Upper lobe of left lung (tissue), 6 donors: ENCODE results near the gene CALN1. TPM values are rescaled to one million over a fixed set of nuclear protein-coding genes. Genes with fewer than 3 reads are reported as not detected.

Source experiments
- ATAC-seq, 2 donors: fragments of 200-7000 bp; cut with Tn5 transposase; one replicate each; pipeline ENCODE4 v1.9.1; 2022; ENCODE audit warnings: mild to moderate bottlenecking in 2 of 2, moderate library complexity in 2 of 2; ENCODE audit not compliant: low FRiP score in 2 of 2
- DNase-seq, 2 donors: peaks; one replicate each; pipeline ENCODE4 v3.0.0-alpha.2; 2019 to 2020
- H3K27ac ChIP-seq, 4 donors: fragments of 200-600 bp; sonication (generic); one replicate each; pipeline ENCODE4 v1.5.1; 2016 to 2019
- H3K27me3 ChIP-seq, 4 donors: fragments of 200-600 bp; sonication (generic); one replicate each; pipeline ENCODE4 v1.5.1; 2017 to 2019
- H3K36me3 ChIP-seq, 4 donors: fragments of 200-600 bp; sonication (generic); one replicate each; pipeline ENCODE4 v1.5.1; 2016 to 2019
- H3K4me1 ChIP-seq, 4 donors: fragments of 200-600 bp; sonication (generic); one replicate each; pipeline ENCODE4 v1.5.1; 2018 to 2019
- H3K4me3 ChIP-seq, 4 donors: fragments of 200-600 bp; sonication (generic); one replicate each; pipeline ENCODE4 v1.5.1; 2017 to 2019; ENCODE audit warnings: mild to moderate bottlenecking in 2 of 4, moderate library complexity in 1 of 4
- H3K9me3 ChIP-seq, 4 donors: fragments of 200-600 bp; sonication (generic); one replicate each; pipeline ENCODE4 v1.5.1; 2018 to 2019
- CTCF ChIP-seq, 6 experiments: fragments of 450-650 bp in 4 of 6; fragments of 200-600 bp in 2 of 6; sonication (generic) in 2 of 6; IDR thresholded peaks; one replicate each; pipeline ENCODE4 v1.5.1; 2016 to 2019; ENCODE audit warnings: antibody characterized with exemption in 6 of 6
- EP300 ChIP-seq, 4 donors: sonication (generic); formaldehyde crosslinking; IDR thresholded peaks; one replicate each; pipeline ENCODE4 v1.5.1; 2017; ENCODE audit warnings: antibody characterized with exemption in 4 of 4, control low read depth in 2 of 4
- POLR2A ChIP-seq, 4 donors: fragments of 450-650 bp; IDR thresholded peaks; one replicate each; pipeline ENCODE4 v1.5.1; 2016 to 2017; ENCODE audit warnings: antibody characterized with exemption in 4 of 4, mild to moderate bottlenecking in 2 of 4
- POLR2AphosphoS5 ChIP-seq, 2 donors: sonication (generic); formaldehyde crosslinking; IDR thresholded peaks; one replicate each; pipeline ENCODE4 v1.5.1; 2017; ENCODE audit warnings: antibody characterized with exemption in 2 of 2
- WGBS, 2 donors: methylation state at CpG; one replicate each; pipeline ENCODE4 v1.1.5; 2017 to 2018; 5-methylcytosine and 5-hydroxymethylcytosine counted together
- total RNA-seq, 6 donors: library from RNA; depleted of rRNA in 4 of 6; stranded (reverse); fragments of >200 nt in 4 of 6; gene quantifications; one replicate each; pipeline versions ENCODE4 v1.1.0 to v1.2.1, GENCODE V29; 2016 to 2021
- donor health status: DM: no; HTN: no; CAD: no; lungs with moderate emphysema.
- donor health status: DM: no; HTN: yes; CAD: no; lungs with severe emphysema.

Gene CALN1
- total RNA-seq, 6 donors from 2014 or later, result 0.24 to 0.46 TPM; not detected in 4

DNA sequence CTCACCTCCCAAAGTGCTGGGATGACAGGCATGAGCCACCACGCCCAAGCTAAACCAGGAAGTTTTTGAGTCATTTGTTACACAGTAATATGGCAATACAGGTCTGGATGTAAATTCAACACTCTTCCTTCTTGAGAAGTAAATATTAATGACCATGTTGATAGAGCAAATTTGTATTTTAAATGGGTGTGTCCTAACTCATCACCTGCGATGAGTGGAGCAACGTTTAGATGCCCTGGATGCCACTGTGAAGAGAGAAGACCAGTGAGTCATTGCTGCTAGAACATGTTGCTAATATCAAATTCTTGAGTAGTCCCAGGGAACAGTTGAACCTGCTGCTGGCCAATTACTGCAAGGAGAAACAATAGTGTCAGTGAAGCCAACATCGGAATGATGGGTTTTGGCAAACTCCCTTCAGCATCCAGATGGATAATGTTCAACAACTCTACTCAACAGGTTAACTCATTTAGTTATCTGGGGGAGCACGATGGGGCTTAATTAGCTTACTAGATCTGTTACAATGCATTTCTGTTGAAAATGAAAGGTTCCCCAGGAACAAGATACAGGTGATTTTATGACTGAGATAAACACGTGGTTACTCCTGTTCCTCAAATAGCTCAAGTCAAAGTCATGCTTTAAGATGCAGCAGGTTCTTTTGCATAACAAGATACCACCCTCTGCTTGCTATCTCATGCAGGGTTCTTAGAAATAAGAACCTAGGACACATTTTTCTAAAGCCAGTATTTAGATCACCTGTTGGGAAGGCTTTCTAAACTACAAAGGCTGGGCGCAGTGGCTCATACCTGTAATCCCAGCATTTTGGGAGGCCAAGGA, 146.8 kb downstream of the CALN1 start:
- no peaks in the 10 kb centered on the region for H3K27me3 ChIP-seq
- H3K36me3 ChIP-seq, result no peaks in the 10 kb centered on the region
- DNase-seq, result no peak
- no peaks in the 10 kb centered on the region for H3K4me1 ChIP-seq
- TF ChIP-seq POLR2AphosphoS5 (IDR thresholded peaks at IDR 0.05), result no peak
- no peak for TF ChIP-seq EP300 (IDR thresholded peaks at IDR 0.05)
- TF ChIP-seq POLR2A (IDR thresholded peaks at IDR 0.05), result no peak
- no peak for TF ChIP-seq CTCF (IDR thresholded peaks at IDR 0.05)
- no peaks in the 10 kb centered on the region for H3K9me3 ChIP-seq
- WGBS, 2 donors, result 67 to 86% methylated on average over 7 of the region's 7 CpGs
- no peak for ATAC-seq
- H3K4me3 ChIP-seq, result no peak overlapping the region
- no peak overlapping the region for H3K27ac ChIP-seq

DNA sequence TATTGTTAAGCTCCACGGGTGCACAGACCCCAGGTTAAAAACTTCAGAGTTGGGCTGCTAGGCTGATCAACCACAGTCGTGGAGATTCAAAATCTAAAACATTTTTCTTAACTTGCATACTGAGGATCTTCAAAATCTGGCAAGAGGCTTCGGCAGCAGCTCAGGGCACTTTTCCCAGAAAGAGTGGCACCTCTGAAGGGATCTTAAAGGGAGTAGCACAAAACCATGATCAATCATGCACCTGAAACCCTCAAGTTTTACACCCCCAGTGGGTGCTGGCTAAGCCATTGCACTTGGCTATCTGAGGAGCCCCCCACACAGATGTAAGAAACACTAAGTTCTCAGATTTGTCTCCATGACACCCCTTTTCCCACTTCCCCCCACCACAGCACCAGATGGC, 151.7 kb downstream of the CALN1 start:
- Histone ChIP-seq H3K36me3 (no peaks in the 10 kb centered on the region), H3K4me3 (no peak overlapping the region), H3K27me3 (no peaks in the 10 kb centered on the region), H3K27ac (no peak overlapping the region), H3K4me1 (no peaks in the 10 kb centered on the region), H3K9me3 (no peaks in the 10 kb centered on the region)
- no peak for TF ChIP-seq POLR2A (IDR thresholded peaks at IDR 0.05)
- no peak for TF ChIP-seq POLR2AphosphoS5 (IDR thresholded peaks at IDR 0.05)
- no peak for ATAC-seq
- DNase-seq, result no peak
- 62 to 72% methylated on average over 3 of the region's 3 CpGs for WGBS, 2 donors

- WGBS, 2 donors, result 48% methylated on average over 3 of the region's 3 CpGs
- TF ChIP-seq CTCF (IDR thresholded peaks at IDR 0.05) (no peak), EP300 (IDR thresholded peaks at IDR 0.05) (no peak), POLR2A (IDR thresholded peaks at IDR 0.05) (no peak), POLR2AphosphoS5 (IDR thresholded peaks at IDR 0.05) (no peak)
- Histone ChIP-seq H3K9me3 (no peaks in the 10 kb centered on the region), H3K27ac (no peak overlapping the region), H3K27me3 (no peaks in the 10 kb centered on the region), H3K36me3 (no peaks in the 10 kb centered on the region), H3K4me1 (no peaks in the 10 kb centered on the region), H3K4me3 (no peak overlapping the region)
- DNase-seq, result no peak
- ATAC-seq, result no peak
Observed at GRCh38 chr7:72258074-72258473, 154.1 kb downstream of the CALN1 start.

GRCh38 chr7:72254455-72254854, 157.7 kb downstream of the CALN1 start:
- ATAC-seq, result no peak
- no peak for TF ChIP-seq POLR2AphosphoS5 (IDR thresholded peaks at IDR 0.05)
- no peak for TF ChIP-seq EP300 (IDR thresholded peaks at IDR 0.05)
- TF ChIP-seq CTCF (IDR thresholded peaks at IDR 0.05), result no peak
- TF ChIP-seq POLR2A (IDR thresholded peaks at IDR 0.05), result no peak
- DNase-seq, result no peak
- Histone ChIP-seq H3K4me1 (no peaks in the 10 kb centered on the region), H3K27me3 (no peaks in the 10 kb centered on the region), H3K9me3 (no peaks in the 10 kb centered on the region), H3K4me3 (no peak overlapping the region), H3K36me3 (no peaks in the 10 kb centered on the region), H3K27ac (no peak overlapping the region)
- WGBS, 2 donors, result 68 to 69% methylated on average over 4 of the region's 4 CpGs

- 83 to 87% methylated on average over 2 to 3 of the region's 3 CpGs for WGBS, 2 donors
- Histone ChIP-seq H3K4me3 (no peak overlapping the region), H3K27ac (no peak overlapping the region), H3K4me1 (no peaks in the 10 kb centered on the region), H3K9me3 (peaks cover 0 to 8% (median 0%) of the 10 kb centered on the region in 4 donors), H3K36me3 (no peaks in the 10 kb centered on the region), H3K27me3 (no peaks in the 10 kb centered on the region)
- ATAC-seq (no peak), DNase-seq (no peak)
- TF ChIP-seq POLR2A (IDR thresholded peaks at IDR 0.05) (no peak), EP300 (IDR thresholded peaks at IDR 0.05) (no peak), POLR2AphosphoS5 (IDR thresholded peaks at IDR 0.05) (no peak), CTCF (IDR thresholded peaks at IDR 0.05) (no peak)
Observed at GRCh38 chr7:72249106-72249505, 163.0 kb downstream of the CALN1 start.
